Fibroblast of lung (primary cell): Measurements from ENCODE around the gene ATPAF2. TPM values are rescaled to one million over a fixed set of nuclear protein-coding genes. Genes with fewer than 3 reads are reported as not detected.

Experiments used
- DNase-seq, 2 donors: peaks; one replicate each; pipeline versions ENCODE4 v3.0.0 to v3.0.0-alpha.2; 2010; ENCODE audit warnings: low read depth in 2 of 2
- H2AFZ ChIP-seq: 2 replicates; pipeline ENCODE4 v1.5.1; 2012; ENCODE audit warnings: low read length, control low read depth, inconsistent platforms
- H3K27ac ChIP-seq: 2 replicates; pipeline ENCODE4 v1.5.1; 2011; ENCODE audit warnings: low read length, control low read depth; ENCODE audit not compliant: insufficient read depth
- H3K27me3 ChIP-seq: 2 replicates; pipeline ENCODE4 v1.5.1; 2011; ENCODE audit warnings: mild to moderate bottlenecking, low read length; ENCODE audit not compliant: control insufficient read depth, insufficient read depth
- H3K36me3 ChIP-seq: 2 replicates; pipeline ENCODE4 v1.5.1; 2011; ENCODE audit warnings: low read length; ENCODE audit not compliant: control insufficient read depth, insufficient read depth
- H3K4me1 ChIP-seq: 2 replicates; pipeline ENCODE4 v1.5.1; 2011; ENCODE audit warnings: low read length; ENCODE audit not compliant: control insufficient read depth, insufficient read depth; ENCODE audit errors: extremely low read depth
- H3K4me2 ChIP-seq: 2 replicates; pipeline ENCODE4 v1.5.1; 2011; ENCODE audit warnings: low read length, control low read depth; ENCODE audit not compliant: insufficient read depth; ENCODE audit errors: extremely low read depth
- H3K4me3 ChIP-seq, 4 experiments: fragments of 200-600 bp in 1 of 4; sonication (generic) in 1 of 4; replicated peaks in 1 of 4; 2 replicates each; pipeline ENCODE4 v1.5.1; 2011 to 2016; ENCODE audit warnings: low read length in 4 of 4, low read depth in 3 of 4, mild to moderate bottlenecking in 3 of 4, control low read depth in 2 of 4, inconsistent platforms in 1 of 4, mixed read lengths in 1 of 4; ENCODE audit not compliant: insufficient read depth in 1 of 4; ENCODE audit errors: control extremely low read depth in 1 of 4
- H3K79me2 ChIP-seq: 2 replicates; pipeline ENCODE4 v1.5.1; 2012; ENCODE audit warnings: mild to moderate bottlenecking, low read length, inconsistent platforms; ENCODE audit not compliant: control insufficient read depth, insufficient read depth
- H3K9ac ChIP-seq: 2 replicates; pipeline ENCODE4 v1.5.1; 2011; ENCODE audit warnings: mild to moderate bottlenecking, low read length, control low read depth; ENCODE audit not compliant: insufficient read depth
- H3K9me3 ChIP-seq: 2 replicates; pipeline ENCODE4 v1.5.1; 2012; ENCODE audit warnings: low read depth, low read length; ENCODE audit not compliant: control insufficient read depth, insufficient read depth
- H4K20me1 ChIP-seq: 2 replicates; pipeline ENCODE4 v1.5.1; 2011; ENCODE audit warnings: low read length; ENCODE audit not compliant: control insufficient read depth, insufficient read depth; ENCODE audit errors: extremely low read depth
- CTCF ChIP-seq, 2 donors: IDR thresholded peaks in 1 of 2; conservative IDR thresholded peaks in 1 of 2; 1 replicate in 1 of 2; 2 replicates in 1 of 2; pipeline ENCODE4 v1.5.1; 2011 to 2012; ENCODE audit warnings: low read length in 2 of 2, control low read depth in 1 of 2, inconsistent platforms in 1 of 2, low read depth in 1 of 2, mild to moderate bottlenecking in 1 of 2
- EZH2 ChIP-seq: IDR thresholded peaks from 2 replicates; pipeline ENCODE4 v1.5.1; 2012; ENCODE audit warnings: low read length, control low read depth, mild to moderate bottlenecking; ENCODE audit errors: missing control alignments
- polyA plus RNA-seq, 2 donors: library from polyadenylated mRNA; depleted of rRNA in 1 of 2; stranded (reverse) in 1 of 2; unstranded in 1 of 2; fragments of >200 nt; gene quantifications; 2 replicates each; pipeline ENCODE4 v1.2.1, GENCODE V29; 2011 to 2012; ENCODE audit warnings: missing spikeins in 1 of 2
- total RNA-seq: library from RNA; depleted of rRNA; stranded (reverse); fragments of >200 nt; gene quantifications from 2 replicates; pipeline ENCODE4 v1.2.1, GENCODE V29; 2014

The ATPAF2 gene
- total and polyA plus RNA-seq, 2 donors (not counting 1 experiment from before 2014, with no cell fraction given), result 11.6 to 12.6 TPM

GRCh38 chr17:18039535-18040260, 730 bp upstream of the ATPAF2 start:
- Histone ChIP-seq H3K4me2 (peak overlapping the region; percentile 90), H3K9me3 (no peaks in the 10 kb centered on the region), H3K9ac (peak overlapping the region; percentile 74), H3K27me3 (no peaks in the 10 kb centered on the region), H2AFZ (peak overlapping the region; percentile 79), H3K36me3 (peaks cover 2% of the 10 kb centered on the region), H3K4me3 (peak overlapping the region; percentile 69 to 83 (median 75)), H4K20me1 (no peaks in the 10 kb centered on the region), H3K4me1 (peaks cover 15% of the 10 kb centered on the region), H3K27ac (peak overlapping the region; percentile 48), H3K79me2 (peaks cover 11% of the 10 kb centered on the region)
- no peak for DNase-seq
- TF ChIP-seq CTCF (conservative IDR thresholded peaks at IDR 0.05 in 1 of 2, IDR thresholded peaks at IDR 0.05 in 1 of 2; ENCODE audit: low read depth in 1 of 2, low read length in 2 of 2) (no peak), EZH2 (no peak)

- TF ChIP-seq CTCF (conservative IDR thresholded peaks at IDR 0.05 in 1 of 2, IDR thresholded peaks at IDR 0.05 in 1 of 2; ENCODE audit: low read depth in 1 of 2, low read length in 2 of 2) (no peak), EZH2 (no peak)
- peak overlapping the region; percentile 68 for H3K9ac ChIP-seq
- H3K4me3 ChIP-seq, result peak overlapping the region; percentile 73 to 87 (median 84)
- peak overlapping the region; percentile 55 for H3K27ac ChIP-seq
- H3K4me1 ChIP-seq, result peaks cover 15% of the 10 kb centered on the region
- peaks cover 11% of the 10 kb centered on the region for H3K79me2 ChIP-seq
- H3K4me2 ChIP-seq, result peak overlapping the region; percentile 96
- peak overlapping the region; percentile 92 for H2AFZ ChIP-seq
- DNase-seq, result no peak
- H3K36me3 ChIP-seq, result no peaks in the 10 kb centered on the region
- no peaks in the 10 kb centered on the region for H4K20me1 ChIP-seq
- H3K27me3 ChIP-seq, result no peaks in the 10 kb centered on the region
- no peaks in the 10 kb centered on the region for H3K9me3 ChIP-seq
Measured at GRCh38 chr17:18038149-18038850, 668 bp downstream of the ATPAF2 start.

- Histone ChIP-seq H3K4me2 (peak overlapping the region; percentile 96), H4K20me1 (no peaks in the 10 kb centered on the region), H3K4me3 (no peak overlapping the region), H2AFZ (no peak overlapping the region), H3K4me1 (peaks cover 15% of the 10 kb centered on the region), H3K36me3 (no peaks in the 10 kb centered on the region), H3K9me3 (no peaks in the 10 kb centered on the region), H3K27ac (no peak overlapping the region), H3K27me3 (no peaks in the 10 kb centered on the region), H3K79me2 (peaks cover 11% of the 10 kb centered on the region), H3K9ac (no peak overlapping the region)
- TF ChIP-seq EZH2 (no peak), CTCF (conservative IDR thresholded peaks at IDR 0.05 in 1 of 2, IDR thresholded peaks at IDR 0.05 in 1 of 2; ENCODE audit: low read depth in 1 of 2, low read length in 2 of 2) (no peak)
- no peak for DNase-seq
Measured at GRCh38 chr17:18037486-18037885, 1.5 kb downstream of the ATPAF2 start.
